ENCODE data around the gene SULT1C3. TPM values are rescaled to one million over a fixed set of nuclear protein-coding genes. Genes with fewer than 3 reads are reported as not detected.
"Not testable (repeated sequence)": the region's sequence is repeated elsewhere in the genome, so short reads cannot be mapped to it uniquely, and the experiment has no call there.

Gene SULT1C3
- polyA plus RNA-seq, 3 donors = not detected

DNA sequence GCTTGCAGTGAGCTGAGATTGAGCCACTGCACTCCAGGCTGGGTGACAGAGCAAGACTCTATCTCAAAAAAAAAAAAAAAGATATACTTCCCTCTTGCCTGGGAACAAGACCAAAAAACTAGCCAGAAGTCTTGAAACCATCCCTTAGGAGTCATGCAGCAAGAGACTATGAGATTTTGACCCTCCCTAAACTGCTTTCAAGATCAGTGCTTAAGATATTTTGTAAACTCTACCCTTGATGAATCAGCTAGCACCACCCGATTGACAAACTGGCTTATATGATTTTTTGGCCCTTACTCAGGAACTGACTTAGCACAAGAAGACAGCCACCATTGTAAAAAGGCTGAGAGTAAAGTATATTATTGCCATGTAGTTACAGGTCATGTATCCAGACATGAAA is 3.8 kb downstream of the SULT1C3 start:
- no peak for DNase-seq (ENCODE audit: low read depth in 3 of 3, low spot score in 2 of 3)

DNA sequence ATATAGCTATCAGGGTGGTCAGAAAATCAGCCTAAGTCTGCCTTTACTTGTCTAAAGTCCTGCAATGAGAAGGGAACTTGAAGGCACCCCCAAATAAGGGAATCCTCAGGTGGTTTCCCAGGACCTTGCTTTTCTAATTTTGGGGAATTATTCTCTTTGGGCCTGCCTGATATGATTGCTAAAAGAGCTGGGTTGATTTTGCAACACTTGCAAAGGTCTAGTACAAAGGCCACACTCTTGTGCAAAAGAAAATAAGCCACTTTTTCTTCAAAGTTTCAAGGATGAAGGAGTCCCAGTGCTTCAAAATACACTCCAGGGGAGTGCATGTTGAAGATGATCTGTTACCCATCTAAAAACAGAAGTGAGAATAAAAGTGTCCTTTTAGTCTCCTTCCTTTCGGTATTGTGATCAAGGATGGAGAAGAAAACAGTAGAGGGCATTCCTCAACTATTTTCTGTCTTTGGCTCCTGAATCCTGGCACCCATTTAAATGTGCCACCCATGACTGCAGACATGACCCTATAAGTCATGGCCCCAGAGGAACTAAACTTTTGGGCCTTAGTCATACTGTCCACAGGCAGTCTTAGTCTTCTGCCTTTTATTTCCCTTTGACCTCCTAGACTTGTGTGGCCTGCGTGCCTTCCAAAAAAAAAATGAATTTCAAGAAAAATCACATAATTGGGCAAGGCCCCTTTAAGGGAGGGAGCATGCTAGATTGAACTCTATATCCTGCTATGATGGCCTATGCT is 5.1 kb downstream of the SULT1C3 start:
- DNase-seq (ENCODE audit: low read depth in 3 of 3, low spot score in 2 of 3) = no peak

DNA sequence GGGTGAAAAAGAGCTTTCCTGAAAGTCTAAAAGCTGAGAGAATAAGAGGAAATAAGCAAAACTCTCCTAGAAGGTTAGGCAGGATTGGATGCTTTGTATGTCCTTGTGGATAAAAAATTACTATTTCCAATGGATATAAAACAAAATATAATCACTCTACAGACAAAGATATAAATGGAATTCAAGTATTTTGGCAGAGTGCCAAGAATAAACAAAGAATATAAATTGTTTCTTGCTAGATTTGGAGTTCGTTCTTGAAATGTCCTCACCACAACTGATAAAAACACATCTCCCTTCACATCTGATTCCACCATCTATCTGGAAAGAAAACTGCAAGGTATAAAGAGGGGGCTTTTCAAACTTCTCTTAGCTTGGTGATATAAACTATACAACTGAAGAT is 13.3 kb downstream of the SULT1C3 start:
- no peak for DNase-seq (ENCODE audit: low read depth in 3 of 3, low spot score in 2 of 3)

DNA sequence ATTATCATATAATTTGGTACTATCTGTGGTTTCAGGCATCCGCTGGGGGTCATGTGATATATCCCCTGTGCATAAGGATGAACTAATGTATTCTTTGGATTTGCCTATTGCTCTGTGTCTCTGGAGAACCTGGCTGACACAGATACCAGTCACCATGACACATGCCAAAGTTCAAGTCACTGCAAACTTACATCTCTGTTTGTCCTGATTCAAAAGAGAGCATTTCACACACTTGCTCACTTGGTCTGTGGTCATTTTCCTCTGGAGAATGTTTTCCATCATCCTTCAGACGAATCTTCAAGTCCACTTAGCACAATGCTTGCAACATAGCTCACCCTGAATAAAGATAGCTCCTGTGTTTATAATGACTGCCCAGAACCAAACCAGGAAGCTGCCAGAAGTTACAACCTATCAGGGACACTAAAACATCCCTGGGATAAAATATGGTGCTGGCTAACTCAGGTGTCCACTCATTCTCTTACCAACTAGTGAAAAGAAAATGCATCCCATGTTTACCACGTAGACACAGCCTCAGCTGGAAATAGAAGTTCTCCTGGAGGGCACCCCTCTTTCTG is 18.1 kb downstream of the SULT1C3 start:
- no peak for DNase-seq (ENCODE audit: low read depth in 3 of 3, low spot score in 2 of 3)

DNA sequence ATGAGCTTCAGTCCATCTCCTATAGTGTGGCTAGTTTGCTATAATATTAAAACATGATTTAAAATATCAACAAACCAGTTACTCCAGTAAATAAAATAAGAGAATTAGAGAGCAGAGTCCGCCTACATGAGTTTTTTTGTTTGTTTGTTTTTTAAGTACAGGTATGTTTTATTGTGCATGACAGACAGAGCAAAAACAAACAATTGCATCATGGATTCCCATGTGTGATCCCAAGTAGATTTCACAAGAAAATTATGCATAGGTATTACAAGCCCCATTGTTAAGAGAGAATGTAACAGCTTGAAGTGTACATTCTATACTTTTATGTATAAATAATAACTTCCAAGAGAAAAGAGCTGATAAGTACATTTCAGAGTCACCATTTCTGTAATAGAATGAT is 21.0 kb downstream of the SULT1C3 start:
- DNase-seq (ENCODE audit: low read depth in 3 of 3, low spot score in 2 of 3) = no peak

DNA sequence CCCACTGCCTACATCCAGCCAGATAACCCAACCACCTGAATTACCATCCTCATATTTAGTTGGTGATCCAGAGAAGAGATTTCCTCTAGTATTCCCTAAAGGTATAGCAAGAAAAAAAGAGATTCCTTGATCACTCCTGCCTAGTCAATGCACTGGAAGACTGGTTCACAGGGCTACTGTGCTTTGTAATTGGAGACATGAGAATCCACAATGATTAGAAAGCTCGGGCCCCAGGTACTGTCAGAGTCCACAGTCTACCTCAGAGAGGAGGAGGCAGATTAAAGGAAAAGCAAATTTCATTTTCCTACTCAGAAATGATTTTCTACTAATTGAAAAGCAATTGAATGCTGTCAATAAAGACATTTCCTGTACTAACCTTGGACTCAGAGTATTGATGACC is 22.3 kb downstream of the SULT1C3 start:
- DNase-seq (ENCODE audit: low read depth in 3 of 3, low spot score in 2 of 3) = no peak

DNA sequence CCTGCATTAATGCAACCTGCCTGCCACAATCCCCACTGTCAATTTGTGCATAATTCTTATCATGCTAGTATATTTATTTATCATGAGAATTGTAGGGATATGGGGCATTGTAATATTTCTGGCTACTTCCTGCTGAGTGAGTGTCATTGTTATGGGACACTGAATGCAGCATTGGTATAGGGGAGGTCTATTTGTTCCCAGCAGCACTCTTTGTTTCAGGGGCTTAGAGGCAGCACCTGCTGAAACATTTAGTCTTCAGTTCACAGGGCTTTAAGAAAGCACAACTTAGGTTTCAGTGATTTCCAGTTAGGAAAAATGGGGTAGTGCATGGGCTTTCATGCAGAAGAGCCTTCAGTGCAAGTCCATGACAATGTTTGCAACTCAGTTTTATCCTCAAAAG is 23.6 kb downstream of the SULT1C3 start:
- DNase-seq (ENCODE audit: low read depth in 3 of 3, low spot score in 2 of 3) = no peak

DNA sequence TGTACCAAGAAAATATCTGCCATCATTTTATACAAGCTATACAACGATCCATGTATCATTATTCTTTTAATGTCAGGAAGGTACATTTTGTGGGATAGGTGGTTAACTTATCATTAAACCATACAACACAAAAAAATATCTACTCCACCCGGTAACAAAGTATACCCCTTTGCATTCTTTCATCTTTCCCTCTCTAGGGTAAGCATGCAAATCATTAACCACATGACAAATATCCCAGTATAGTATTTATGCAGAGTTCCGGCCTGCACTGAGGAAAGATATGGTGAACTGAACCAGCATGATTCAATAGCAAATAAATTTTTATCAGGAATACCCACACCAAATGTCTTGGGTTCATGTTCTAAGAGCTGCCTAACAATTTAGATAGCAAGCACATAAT is 26.4 kb downstream of the SULT1C3 start:
- no peak for DNase-seq (ENCODE audit: low read depth in 3 of 3, low spot score in 2 of 3)

DNA sequence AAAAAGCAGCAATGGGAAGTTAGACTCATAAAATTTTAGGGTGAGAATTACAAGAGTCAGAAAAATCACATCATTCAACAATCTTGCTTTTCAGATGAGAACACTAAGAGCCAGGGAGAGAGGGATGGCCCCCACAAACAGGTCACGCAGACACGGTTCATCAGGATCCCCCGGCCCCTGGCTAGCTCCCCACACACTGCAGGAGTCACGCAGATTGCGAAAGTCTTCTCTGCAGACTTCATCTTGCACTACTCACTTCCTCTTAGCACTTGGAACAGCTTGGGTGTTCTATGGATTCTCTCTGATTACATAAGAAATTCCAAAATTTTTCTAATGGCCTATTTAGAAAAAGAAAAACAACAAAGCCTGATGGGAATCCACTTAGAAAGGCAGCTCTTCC is 27.3 kb downstream of the SULT1C3 start:
- DNase-seq (ENCODE audit: low read depth in 3 of 3, low spot score in 2 of 3) = no peak

DNA sequence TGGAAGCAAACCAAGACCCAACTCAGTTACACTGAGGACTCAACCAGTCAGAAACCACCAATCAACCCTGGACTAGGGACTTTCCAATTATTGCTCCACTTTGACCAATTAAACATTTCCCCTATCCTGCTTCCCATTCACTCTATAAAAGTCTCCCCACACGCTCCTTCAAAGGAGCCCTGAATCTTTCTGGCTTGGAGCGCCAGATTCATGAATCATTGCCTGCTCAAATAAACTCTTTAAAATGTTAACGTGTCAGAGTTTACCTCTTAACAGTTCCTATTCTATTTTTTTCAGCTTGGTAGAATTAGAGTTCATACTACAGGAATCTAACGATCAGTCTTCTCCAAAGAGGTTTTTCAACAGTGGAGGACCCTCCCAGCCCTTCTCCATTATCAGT is 28.2 kb downstream of the SULT1C3 start:
- no peak for DNase-seq (ENCODE audit: low read depth in 3 of 3, low spot score in 2 of 3)

DNA sequence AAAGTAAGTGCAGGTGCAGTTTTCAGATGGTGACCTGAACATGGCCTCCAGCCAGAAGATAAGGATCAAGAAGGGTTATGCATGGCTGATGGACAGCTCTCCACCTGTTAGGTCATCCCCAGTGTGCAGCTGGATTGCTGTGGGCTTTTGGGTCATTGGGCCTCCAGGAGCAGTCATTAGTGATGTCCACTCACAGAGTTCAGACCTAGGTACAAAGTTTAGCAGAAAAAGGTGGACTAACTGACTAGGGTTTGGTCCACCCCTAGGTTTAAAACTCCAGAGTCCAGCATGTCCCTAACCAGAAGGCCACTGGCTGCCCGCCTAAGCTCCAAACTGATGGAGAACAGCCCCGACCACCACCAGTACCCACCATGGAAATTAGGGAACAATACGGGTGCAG is 30.6 kb downstream of the SULT1C3 start:
- no peak for DNase-seq (ENCODE audit: low read depth in 3 of 3, low spot score in 2 of 3)

DNA sequence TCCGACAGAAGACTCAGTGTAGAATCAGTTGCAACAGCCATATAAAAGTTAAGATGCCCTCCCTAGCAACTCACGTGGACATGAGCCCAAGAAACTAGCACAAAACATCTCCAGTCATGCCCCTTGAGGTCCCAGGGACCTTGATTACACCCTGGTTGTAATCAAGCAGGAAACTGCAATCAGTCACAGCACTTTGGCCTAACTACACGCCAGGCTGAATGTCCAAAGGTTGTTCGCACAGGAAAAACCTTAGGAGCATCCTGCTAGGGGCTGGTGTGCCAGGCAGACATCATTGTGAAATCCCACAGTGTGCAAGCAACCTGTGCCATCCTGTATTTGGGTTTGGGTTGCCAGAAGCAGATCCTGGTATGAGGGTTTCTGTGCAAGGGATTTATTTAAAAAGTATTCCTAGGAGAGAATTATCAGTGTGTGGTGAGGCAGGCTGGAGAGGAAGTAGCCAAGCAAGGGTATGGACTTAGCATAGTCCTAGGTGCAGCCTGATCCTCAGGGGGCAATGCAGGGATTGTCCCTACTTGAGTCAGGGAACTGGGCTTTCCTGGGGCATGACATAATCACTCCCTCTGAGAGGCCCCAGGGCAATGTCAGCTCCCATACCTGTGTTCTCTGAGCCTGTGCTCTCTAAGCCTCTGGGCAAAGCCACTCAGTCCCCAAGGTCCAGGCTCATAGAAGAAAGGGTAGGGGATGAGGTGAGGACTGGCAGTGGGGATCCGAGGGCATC is 31.2 kb downstream of the SULT1C3 start:
- no peak for DNase-seq (ENCODE audit: low read depth in 3 of 3, low spot score in 2 of 3)

DNA sequence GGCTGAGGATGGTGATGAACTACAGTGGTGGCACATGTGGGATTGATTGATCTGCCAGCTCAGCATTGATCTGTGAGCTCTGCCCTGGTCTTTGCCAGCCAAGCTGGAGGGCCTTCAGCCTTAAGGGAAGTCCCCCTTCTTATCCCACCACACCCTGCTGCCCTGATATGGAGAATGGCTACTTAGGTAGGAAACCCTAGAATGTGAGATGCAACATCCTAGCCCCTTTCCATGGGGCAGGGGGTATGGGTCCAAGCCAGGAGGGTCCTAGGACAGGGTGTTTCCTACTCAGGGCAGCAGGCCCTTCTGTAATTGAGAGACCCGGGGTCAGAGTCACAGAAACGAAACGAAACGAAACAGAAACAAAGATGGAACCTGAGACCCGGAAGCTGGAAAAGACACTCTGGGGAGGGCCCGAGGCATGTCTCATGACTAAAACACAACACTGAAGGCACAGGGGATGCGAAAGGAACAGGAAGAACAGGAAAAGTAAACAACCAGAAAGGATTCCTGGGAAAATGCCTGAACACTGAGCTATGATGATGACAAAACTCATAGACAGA is 32.0 kb downstream of the SULT1C3 start:
- peak in 2 of 3 donors; percentile 55 to 68 for DNase-seq (ENCODE audit: low read depth in 3 of 3, low spot score in 2 of 3)

DNA sequence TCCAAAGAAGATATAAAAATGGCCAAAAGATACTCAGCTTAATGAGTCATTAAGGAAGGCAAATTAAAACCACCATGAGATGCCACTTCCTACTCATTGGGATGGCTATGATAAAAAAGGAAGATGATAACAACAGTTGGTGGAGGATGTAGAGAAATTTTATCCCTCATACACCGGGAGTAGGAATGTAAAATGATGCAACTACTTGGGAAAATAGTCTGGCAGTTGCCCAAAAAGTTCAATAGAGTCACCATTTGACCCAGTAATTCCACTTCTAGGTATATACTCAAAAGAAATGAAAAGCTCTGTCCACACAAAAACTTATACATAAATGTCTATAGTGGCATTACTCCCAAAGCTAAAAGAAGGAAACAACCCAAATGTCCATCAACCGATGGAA is 38.9 kb downstream of the SULT1C3 start:
- no peak for DNase-seq (ENCODE audit: low read depth in 3 of 3, low spot score in 2 of 3)

DNA sequence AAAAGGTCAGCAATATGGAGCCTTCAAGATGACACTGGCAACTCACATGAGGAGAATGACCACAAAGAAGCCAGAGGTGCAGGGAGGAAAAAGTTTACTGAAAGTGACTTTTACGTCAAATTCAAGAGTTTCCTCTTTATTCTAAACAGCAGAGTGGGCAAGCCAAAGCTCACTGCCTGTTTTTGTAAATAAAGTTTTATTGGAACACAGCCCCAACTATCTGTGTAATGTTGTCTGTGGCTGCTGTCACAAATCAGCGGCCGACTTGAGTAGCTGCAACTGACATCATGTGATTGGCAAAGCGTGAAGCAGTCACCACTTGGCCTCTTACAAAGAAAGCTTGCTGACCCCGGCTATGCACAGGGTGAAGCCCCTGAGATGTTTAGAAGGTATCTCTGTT is 39.7 kb downstream of the SULT1C3 start:
- no peak for DNase-seq (ENCODE audit: low read depth in 3 of 3, low spot score in 2 of 3)

DNA sequence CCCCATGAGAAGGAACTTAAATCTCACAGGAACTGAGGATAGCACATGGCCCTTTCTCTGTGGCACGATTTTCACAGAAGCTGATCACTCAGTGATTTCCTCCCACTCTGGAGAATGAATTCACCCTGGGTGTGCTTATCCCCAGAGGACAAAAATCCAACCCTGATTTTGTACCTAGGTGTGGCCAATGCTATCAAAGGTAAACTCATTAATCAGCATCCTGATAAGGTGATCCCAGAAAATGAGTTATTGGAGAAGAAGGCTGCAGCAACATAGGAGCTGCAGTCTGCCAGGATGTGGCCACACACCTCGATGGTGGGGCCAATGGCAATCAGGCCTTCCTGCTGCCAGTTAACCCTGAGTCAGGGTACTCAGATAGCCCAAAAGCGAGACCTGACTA is 40.7 kb downstream of the SULT1C3 start:
- no peak for DNase-seq (ENCODE audit: low read depth in 3 of 3, low spot score in 2 of 3)

DNA sequence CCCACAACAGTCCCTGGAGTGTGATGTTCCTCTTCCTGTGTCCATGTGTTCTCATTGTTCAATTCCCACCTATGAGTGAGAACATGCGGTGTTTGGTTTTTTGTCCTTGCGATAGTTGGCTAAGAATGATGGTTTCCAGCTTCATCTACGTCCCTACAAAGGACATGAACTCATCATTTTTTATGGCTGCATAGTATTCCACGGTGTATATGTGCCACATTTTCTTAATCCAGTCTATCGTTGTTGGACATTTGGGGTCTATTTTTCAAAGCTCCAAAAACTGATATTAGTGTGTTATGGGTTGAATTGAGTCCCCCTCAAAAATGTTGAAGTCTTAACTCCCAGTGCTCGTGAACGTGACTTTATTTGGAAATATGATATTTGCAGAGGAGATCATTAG is 44.8 kb downstream of the SULT1C3 start:
- DNase-seq (ENCODE audit: low read depth in 3 of 3, low spot score in 2 of 3) = not testable (repeated sequence)

DNA sequence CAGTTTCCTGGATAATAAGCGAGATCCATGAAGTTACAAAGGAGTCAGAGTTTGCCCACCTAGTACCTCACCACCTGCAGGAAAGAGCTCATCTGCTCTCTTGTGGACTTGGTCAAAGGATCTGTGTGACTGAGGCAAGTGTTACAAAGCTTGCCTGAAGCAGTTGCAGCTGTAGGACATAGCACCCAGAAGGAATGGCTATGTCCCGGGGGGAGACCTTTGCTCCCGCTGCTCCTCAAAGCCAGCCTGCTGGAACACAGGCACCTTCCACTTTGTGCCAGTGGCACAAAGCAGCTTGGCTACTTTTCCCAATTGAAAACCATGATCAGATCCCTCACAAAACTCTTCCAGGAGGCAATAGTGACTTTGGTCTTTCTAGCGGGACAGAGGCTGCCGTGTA is 45.8 kb downstream of the SULT1C3 start:
- DNase-seq (ENCODE audit: low read depth in 3 of 3, low spot score in 2 of 3) = no peak

DNA sequence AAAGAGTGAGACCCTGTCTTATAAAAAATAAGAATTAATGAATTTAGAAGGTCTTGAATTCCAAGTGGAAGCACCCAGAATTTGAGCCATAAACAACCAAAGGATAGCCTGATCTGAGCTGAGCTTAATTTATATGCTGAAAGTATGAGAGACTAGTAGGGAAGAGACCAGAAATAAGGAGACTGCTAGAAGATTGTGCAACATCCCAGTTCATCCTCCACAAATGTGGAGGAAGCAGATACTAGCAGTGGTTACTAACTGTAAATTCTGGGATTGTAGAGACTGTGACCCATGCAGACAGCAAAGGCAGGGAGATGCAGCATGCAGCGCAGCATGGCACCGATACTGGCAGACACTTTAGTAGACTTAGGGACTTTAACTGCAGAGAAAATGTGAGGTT is 47.4 kb downstream of the SULT1C3 start:
- DNase-seq (ENCODE audit: low read depth in 3 of 3, low spot score in 2 of 3) = no peak

DNA sequence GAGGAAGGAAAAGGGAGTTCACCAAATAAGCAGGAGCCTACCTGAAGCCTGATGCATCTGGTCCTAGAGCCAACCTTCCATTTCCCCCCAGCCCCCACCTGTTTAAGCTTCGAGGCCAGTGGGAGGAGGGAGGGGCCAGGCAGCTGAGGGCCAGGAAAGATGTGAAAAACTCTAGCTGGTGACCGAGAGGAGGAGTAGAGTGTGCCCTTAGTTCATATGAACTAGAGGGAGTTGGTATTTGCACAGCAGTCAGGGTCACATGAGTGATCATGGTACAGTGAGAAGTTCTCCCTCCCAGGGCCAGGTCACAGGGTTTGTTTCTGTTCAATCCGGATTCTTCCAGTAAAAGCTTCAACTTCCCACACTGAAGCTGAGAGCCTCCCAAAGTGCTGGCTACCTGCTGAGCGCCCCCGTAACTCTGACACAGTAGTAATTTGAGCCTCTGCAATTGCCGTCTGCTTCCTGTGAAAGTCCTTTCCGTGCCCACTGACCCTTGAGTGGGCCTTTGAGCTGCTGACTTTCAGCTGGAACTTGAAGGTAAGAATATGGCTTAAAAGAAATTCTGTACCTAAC is 48.9 kb downstream of the SULT1C3 start, which contains the start of gene SULT1C2:
TSS of gene SULT1C2 (plus strand) at position 362 of the 573 bp plus-strand sequence. CDS start 4,773 bp downstream, outside the sequence.
- DNase-seq (ENCODE audit: low read depth in 3 of 3, low spot score in 2 of 3) = peak; percentile 74 to 86 (median 80)

DNA sequence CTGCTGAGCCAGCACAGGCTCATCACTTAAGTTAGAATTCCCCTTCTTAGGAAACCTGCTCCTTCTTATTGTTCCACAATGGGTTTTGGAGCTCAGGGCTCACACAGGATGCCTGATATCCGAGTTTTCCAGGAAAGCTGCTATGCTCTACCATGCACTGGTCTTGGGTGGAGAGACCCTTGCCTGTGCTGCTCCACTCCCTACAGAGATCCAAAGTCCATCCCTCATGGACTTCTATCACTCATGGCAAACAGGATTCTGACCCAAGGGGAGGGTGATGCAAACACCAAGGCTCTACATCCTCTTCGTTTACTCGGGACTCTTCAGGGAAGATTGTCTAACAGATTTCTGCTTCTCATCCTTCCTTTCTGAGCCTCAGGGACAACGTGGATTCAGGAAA is 54.1 kb downstream of the SULT1C3 start:
- no peak for DNase-seq (ENCODE audit: low read depth in 3 of 3, low spot score in 2 of 3)

Measured in right renal cortex interstitium (tissue), 3 donors.